MM.1S (cell line): Measurements from ENCODE around the gene MAGED2.

Experiments
- EZH2 ChIP-seq: fragments of 300-600 bp; sonication (generic); optimal IDR thresholded peaks from 2 replicates; pipeline ENCODE3; 2017; ENCODE audit warnings: low read depth, mild to moderate bottlenecking, antibody characterized with exemption, low read length, mixed read lengths
- TF ChIP-seq, protein P1 (sequence below): fragments of 300-600 bp; sonication (generic); IDR thresholded peaks from 2 replicates; pipeline ENCODE4 v1.5.1; 2016; ENCODE audit warnings: antibody characterized with exemption, low read length, mixed read lengths

GRCh38 chrX:54811301-54811885, 3.8 kb downstream of the MAGED2 start:
- TF ChIP-seq, protein P1, sequence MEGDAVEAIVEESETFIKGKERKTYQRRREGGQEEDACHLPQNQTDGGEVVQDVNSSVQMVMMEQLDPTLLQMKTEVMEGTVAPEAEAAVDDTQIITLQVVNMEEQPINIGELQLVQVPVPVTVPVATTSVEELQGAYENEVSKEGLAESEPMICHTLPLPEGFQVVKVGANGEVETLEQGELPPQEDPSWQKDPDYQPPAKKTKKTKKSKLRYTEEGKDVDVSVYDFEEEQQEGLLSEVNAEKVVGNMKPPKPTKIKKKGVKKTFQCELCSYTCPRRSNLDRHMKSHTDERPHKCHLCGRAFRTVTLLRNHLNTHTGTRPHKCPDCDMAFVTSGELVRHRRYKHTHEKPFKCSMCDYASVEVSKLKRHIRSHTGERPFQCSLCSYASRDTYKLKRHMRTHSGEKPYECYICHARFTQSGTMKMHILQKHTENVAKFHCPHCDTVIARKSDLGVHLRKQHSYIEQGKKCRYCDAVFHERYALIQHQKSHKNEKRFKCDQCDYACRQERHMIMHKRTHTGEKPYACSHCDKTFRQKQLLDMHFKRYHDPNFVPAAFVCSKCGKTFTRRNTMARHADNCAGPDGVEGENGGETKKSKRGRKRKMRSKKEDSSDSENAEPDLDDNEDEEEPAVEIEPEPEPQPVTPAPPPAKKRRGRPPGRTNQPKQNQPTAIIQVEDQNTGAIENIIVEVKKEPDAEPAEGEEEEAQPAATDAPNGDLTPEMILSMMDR: no peak
- TF ChIP-seq EZH2: no peak
